HG03432 (cell line): ENCODE measurements around the gene CLIC4.
A peak's percentile ranks its signal among the peaks of the same experiment; 100 is the strongest.
"Not testable (repeated sequence)": the region's sequence is repeated elsewhere in the genome, so short reads cannot be mapped to it uniquely, and the experiment has no call there.

ENCODE experiments used
- ATAC-seq: cut with Tn5 transposase; IDR thresholded peaks from one replicate; pipeline ENCODE4 v1.9.1; 2021; ENCODE audit warnings: mild to moderate bottlenecking, moderate library complexity; ENCODE audit not compliant: unreplicated experiment

The CLIC4 gene

DNA sequence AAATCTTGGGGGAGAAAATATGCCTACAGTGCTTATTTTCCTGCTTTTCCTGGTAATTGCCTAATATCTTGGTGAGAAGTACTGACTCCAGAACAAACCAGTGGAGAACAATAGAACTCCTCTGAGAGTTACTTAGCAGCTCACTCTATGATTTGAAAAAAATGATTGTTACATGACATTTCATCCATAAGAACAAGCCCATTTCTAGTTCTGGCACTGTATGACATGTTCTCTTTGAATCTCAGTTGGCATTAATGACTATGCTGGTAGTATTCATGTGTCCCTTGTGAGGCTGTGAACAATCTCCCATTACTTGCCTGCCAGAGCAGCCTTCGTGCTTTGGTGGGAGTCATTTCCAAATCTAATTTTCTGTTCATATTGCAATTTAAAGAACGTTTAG lies 58.0 kb downstream of the CLIC4 start:
- no peak for ATAC-seq

DNA sequence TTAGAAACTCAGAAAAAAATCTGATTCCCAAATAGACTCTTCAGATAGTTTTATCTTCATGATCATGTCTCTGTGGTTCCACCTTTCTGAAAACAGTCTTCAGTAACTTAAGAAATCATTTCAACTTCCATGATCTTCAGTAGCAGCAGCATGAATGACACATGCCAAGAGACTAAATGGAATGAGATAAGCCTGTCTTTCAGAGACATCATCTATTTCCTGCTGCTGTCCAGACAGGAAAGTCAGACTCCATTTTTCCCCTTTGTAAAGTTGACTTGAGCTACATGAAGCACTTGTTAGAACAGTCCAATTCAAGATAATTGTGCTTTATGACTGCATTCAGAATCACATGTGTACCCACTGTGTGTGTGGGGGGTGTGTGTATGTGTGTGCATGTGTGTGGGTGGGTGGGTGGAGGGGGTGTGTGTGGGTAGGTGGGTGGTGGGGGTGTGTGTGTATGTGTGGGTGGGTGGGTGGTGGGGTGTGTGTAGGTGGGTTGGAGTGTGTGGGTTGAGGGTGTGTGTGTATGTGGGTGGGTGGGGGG lies 58.8 kb downstream of the CLIC4 start:
- no peak for ATAC-seq

DNA sequence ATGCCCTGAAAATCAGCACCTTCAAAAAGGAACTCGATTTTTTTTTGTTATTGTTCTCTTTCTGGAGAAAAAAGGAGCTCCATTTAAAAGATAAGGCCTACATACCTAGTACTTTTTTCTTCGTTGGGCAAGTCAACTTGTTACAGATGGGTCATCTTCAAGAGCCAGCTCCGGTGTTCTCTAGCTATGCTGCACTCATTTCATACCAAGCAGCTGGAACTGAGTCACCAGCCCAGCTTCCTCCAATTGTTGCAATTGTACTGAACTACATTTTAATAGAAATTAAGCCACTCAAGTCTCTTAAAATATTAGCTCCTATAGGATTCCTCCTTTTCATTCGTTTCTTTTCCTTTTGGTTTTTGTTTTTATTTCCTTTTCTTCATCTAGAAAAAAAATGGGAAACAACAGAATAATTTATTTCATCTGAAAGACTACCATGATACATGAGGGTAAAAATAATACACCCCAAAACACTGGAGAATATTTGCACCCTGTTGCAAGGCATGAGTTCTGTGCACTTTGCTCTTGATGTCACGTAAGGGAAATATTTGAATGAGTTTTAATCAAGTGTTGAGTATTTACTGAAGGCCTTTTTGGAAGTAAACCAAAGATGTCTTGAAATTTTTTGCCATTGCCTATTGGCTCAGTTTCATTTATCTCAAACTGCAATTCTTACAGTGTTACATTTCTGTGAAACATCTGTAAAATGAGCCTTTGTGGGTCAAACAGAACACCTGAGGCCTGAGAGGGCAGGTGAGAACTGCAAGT lies 60.5 kb downstream of the CLIC4 start:
- no peak for ATAC-seq

DNA sequence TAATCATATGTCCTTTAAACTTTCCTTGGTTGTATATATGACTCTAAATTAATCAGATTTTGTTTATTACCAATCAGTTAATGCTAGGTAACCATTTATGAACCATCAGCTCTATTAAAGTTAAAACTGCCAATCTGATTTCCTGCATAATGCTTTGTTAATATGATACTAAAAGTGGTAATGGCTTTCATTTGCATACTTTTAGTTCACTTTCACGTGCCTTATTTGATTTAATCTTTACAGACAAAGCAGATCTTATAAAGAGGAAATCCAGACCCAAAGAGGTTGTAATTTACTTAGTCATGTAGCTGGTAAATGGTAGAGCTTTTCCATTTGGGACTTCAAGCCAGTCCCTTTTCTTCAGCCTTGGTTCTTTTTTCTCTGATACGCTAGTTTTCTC lies 61.3 kb downstream of the CLIC4 start:
- no peak for ATAC-seq

DNA sequence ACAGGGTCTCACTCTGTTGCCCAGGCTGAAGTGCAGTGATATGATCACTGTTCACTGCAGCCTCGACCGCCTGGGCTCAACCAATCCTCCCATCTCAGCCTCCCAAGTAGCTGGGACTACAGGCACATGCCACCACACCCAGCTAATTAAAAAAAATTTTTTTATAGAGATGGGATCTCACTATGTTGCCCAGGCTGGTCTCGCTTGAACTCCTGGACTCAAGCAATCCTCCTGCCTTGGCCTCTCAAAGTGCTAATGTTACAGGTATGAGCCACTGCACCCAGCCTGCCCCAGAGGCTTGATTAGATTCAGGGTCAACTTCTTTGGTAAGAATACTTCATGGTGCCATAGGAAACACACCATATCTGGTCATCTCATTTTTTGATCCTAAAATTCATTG lies 66.2 kb downstream of the CLIC4 start:
- not testable (repeated sequence) for ATAC-seq

DNA sequence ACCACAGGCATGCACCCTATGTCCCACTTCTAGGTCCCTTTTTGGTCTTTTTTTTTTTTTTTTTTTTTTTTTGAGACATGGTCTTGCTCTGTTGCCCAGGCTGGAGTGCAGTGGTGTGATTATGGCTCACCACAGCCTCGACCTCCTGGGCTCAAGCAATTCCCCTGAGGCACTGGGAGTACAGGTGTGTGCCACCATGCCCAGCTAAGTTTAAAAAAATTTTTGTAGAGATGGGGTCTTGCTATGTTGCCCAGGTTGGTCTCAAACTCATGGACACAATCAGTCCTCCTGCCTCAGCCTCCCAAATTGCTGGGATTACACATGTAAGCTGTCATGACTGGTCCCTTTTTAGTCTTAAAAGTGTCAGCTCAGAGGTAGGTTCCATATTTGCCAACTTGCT lies 75.0 kb downstream of the CLIC4 start:
- not testable (repeated sequence) for ATAC-seq

DNA sequence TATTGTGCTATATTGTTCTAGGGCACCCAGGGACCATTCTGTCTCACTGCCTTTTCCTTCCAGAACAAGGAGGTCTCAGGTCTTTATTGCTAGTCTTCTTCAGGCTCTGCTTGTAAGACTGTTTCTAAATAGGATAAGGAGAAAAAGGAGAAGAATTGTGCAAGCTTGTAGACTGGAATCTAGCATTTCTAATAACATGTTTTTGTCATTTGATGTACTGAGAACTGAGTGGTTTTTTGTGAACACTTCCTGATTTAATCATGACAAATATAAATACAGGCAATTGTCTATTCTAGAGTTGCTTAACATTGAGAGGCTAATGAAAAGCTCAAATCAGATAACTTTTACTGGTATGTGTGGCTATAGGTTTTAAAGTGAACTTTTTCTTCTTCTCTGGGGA lies 77.6 kb downstream of the CLIC4 start:
- no peak for ATAC-seq

DNA sequence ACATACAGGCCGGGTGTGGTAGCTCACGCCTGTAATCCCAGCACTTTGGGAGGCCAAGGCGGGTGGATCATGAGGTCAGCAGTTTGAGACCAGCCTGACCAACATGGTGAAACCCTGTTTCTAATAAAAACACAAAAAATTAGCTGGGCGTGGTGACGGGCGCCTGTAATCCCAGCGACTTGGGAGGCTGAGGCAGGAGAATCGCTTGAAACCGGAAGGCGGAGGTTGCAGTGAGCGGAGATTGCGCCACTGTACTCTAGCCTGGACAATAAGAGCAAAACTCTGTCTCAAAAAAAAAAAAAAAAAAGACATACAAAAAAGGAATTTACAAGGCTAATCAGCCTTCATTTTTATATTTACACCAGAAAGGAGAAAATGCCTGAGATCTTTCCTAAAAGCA lies 78.2 kb downstream of the CLIC4 start:
- ATAC-seq = not testable (repeated sequence)

DNA sequence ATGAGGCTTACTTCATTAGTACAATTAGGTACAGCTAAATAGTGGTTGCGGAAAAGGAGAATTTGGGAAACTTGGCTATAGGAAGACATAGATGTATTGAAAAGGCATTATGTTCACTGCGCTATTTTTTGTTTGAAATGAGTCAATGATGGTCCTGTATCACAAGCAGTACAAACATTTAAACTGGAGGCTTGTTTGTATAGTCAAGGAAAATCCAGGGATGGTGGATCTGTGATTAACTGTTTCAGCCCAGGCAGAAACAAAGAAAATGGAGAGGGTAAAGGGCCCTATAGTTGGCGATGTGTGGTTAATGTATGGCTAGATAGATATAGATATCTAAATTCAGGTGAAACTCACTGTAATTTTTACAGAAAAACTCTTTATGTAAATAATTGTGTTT lies 79.9 kb downstream of the CLIC4 start:
- ATAC-seq = no peak

DNA sequence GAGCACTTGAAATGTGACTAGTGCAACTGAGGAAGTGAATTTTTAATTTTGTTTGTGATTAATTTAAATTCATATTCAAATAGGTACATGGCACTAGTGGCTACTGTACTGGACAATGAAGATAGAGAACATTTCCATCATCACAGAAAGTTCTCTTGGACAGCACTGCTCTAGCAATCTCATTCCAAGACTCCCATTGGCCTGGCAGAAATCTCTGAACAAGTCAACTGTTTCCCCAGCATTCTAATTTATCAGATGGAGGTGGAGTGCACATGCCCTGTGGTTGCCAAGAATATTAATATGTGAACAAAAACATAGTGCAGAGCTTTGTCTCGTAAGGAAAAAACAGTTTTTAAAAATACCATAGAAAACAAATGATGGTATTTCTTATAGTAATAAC lies 81.3 kb downstream of the CLIC4 start:
- ATAC-seq = no peak

DNA sequence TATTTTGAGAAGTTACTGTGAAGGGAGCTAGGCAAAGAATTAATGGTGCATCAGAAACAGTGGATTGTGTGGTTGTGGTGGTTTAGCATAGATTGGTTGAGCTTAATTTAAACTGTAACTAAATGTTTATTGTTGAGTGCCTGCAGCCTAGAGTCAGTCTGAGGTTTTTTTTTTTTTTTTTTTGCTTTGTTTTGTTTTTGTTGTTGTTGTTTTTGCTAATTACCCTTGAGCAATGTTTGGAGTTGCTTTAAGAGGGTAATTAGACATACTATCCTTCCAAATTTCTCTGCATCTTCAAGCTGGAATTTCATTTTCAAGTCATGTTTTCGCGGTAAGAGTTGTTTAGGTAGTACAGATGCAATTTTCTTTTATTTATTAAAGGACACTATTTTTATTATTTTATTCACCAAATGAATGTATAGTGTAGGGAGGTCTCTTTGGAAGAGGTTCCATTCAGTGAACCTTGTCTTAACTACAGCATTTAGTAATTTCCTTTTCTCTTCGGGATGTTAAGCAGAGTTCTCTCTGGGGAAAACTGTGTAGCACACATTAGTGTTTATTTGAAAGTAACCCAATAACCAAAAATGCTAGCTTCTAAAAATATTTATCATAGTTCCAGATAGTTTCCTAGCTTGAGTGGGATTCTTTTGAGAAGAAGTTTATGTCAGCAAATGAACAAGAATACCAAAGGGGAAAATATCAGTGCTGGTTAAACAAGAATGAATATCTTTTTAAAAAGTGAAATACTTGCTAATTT lies 82.3 kb downstream of the CLIC4 start:
- no peak for ATAC-seq

DNA sequence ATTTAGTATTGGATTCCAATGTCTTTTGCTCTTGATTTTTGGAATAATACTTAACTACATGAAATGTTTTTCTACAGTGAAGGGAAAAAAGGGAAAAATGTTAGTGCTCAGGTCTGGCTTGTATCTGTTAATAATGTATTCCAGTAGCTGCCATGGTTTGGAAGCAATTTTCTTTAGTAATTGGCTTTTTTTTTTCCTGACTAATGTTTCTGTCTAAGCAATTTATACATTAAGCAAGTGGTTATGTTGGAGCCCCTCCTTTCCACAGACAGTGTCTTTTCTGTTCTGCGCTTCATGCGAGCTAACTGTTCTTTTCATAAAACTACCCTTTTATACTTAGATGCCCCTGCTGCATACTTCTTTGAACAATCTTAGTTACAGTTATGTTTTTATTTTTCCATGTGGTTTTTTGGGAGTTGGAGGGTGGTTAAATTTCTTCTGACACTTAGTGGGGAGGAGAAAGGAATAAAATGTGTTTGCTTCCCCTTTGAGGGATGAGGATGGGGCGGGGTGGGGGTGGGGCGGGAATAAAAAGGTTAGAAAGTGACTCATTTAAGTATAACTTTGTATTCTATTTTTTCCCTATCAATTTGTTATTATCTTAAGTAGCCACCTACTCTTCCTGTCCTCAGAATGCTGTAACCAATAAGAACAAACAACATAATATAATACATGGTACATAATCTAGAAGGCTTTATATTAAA lies 83.1 kb downstream of the CLIC4 start:
- no peak for ATAC-seq

DNA sequence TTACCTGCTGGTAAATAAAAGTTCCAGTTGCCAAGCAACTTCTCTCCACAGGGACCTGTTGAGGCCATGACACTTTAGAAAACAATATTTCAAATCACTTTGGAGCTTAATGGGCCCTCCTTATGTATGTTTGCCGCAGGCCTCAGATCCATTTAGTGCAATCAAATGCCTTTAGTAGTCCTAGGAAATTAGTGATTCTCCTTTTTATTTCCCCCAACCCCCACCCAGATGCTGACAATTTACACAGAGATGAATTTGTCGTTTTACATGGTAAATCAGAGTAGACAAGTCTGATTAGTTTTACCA lies 83.6 kb downstream of the CLIC4 start:
- ATAC-seq = no peak

DNA sequence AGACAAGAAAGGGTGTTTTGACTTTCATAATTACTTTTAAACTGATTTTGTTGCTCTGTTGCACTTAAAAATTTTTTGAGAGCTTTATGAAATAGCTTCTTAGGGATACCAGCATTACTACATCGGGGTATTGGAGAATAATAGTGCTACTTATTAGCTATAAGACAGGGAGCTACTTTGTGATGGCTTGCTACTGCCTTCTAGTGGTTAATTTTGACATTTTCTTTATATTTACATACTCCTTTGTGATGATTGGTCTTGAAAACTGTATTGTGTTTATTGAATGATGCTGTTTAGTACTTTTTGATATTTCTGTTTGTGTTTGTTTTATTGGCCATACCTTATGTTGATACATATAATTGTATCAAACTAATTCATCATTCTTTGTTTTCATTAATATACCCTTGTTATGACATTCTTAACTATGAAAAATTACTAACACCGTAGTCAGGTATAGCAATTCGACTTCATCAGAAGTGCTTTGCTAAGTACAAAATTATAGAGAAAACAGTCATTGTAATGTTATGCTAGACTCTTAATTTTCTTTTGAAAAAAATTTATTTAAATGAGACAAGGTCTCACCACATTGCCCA lies 85.5 kb downstream of the CLIC4 start:
- no peak for ATAC-seq

DNA sequence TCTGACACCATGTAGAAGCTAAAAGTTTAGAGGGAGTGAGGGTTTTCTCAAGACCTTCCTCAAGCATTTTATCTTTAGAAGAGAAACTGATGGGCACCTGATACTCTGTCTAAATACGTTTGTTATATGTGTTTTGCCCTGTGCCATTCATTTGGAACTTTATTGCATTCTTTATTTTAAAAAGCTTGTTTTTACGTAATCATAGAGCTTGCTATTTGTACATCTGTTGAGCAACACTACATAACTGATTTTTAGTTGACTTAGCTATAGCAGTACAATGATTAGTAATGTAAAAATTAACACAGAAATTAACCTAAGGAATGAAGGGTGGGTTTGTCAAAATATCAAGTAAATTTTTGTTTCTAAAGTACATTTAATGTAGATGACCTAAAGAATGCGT lies 96.3 kb downstream of the CLIC4 start:
- ATAC-seq = no peak

DNA sequence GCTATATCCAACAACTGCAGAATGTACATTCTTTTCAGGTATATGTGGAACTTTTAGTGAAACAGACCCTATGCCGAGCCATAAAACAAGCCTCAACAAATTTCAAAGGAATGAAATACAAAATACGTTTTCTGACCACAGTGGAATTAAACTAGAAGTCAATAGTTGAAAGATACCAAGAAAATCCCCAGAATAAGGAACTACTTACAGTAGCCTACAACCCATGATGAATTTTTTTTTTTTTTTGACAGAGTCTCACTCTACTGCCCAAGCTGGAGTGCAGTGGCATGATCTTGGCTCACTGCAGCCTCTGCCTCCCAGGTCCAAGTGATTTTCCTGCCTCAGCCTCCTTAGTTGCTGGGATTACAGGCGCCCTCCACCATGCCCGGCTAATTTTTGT lies 101.4 kb downstream of the CLIC4 start:
- ATAC-seq = no peak

DNA sequence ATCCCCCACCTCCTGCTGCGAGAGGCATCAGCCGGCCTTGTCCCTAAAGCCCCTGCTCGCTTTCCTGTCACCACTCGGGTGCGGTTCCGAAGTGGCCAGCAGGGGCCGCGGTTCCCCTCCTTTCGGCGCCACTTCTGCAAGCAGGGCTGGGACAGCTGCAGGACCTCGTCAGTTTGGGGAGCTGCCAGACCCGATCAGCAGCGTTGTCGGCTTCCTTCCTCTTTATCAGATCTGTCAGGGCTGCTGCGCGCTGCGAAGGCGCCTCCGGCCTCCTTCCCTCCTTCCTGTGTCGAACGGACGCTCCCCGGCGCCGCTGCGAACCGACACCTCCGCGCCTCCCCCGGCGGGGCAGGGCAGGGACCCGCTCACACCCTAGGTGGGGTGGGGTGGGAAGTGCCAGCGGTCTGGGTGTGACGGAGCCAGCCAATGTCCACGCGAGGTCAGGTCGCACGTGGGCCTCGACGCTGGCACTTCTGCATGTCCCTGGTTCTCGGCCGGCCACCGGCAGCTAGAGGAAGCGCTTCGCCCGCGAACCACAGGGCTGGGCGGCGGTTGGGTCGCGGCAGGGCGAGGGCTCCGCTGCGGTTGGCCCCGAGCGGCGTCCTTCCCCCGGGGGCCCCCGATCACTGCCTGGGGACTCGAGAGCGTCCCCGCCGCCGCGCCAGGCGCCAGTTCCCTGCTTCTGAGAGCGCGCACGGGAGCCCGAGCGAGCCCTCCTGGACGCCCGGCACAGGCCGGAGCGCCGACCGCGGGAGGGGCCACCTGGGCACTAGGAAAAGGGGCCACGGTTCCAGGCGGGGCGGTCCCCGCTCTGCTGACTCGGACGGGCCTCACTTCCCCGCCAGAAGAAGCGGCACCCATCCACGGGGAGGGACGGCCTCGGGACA lies 103.0 kb downstream of the CLIC4 start:
- peak; percentile 82 for ATAC-seq

DNA sequence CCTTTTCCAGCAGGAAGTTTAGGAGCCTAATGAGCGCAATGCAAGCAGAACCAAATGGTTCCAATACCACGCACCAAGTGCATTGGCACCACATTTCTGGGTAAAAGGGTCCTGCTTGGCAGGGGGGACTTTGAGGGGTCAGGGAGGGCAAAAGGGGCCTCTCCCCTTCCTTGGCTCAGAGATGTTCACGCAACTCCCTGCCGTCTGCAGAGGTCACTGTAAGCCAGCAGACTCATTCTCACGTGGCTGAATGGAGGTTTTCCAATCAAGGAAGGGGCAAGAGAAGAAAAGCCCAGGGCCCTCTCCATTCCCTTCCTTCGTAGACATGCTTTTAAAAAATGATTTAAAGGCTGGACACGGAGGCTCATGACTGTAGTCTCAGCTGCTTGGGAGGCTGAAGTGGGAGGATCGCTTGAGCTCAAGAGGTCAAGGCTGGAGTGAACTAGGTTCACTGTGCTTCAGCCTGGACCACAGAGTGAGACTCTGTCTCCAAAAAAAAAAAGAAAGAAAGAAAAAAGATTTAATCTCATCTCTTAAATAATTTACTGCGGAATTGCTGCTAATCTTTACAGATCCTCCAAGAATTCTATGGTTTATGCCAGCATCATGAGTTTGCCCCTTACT lies 104.5 kb downstream of the CLIC4 start:
- no peak for ATAC-seq

DNA sequence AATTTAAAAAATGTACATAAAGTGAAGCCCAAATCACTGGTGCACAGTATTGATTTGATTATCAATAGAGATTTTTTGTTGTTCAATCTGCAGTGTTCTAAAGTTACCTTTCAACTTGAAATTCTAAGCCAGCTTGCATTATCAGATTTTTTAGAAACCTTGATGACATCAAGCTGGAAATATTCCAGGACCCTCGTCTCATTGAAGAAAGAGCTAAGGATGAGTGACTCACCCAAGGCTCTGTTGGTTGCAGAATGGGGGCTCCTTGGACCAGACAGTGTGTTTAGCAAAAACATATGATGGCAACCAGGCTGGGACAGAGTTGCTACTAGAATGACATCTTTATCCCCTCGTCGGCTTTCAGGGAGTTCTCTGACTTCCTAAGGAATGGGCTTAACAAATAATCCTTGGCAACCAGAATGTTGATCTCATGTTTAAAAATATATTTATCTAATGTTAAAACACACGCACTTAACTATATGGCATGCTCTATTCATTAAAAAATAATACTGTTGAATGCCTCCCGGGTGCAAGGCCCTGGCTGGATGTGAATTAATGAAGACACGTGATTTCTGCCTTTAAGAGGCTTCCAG lies 105.2 kb downstream of the CLIC4 start:
- no peak for ATAC-seq

DNA sequence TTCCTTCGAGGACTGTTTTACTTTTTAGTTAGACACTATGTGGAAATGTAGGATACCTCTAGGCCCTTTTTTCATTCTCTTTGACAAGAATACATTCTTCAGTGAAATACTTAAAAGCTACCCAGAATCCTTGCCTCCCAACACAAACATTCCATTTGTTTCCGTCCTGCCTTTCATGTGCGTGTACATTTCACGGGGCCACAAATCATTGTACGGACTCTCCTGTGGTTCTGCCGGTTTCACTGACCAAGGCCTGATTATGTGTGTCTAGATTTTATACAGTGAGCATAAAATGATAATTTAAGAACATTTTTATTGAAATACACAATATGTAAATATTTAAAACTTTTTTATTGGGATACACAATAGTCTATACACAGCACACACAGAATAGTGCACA lies 108.4 kb downstream of the CLIC4 start:
- no peak for ATAC-seq
